GM23338 (cell line): Measurements from ENCODE around the gene C3orf70. TPM values are rescaled to one million over a fixed set of nuclear protein-coding genes. Genes with fewer than 3 reads are reported as not detected.

Experiments
- ATAC-seq: fragments of 200-7000 bp; cut with Tn5 transposase; 3 replicates; pipeline ENCODE4 v1.9.1; 2020
- DNase-seq: peaks from one replicate; pipeline ENCODE4 v3.0.0-alpha.2; 2015; ENCODE audit warnings: low spot score
- H2AFZ ChIP-seq: fragments of 200-600 bp; sonication (generic); 2 replicates; pipeline ENCODE4 v1.8.0; 2016; ENCODE audit warnings: antibody characterized with exemption, mild to moderate bottlenecking, moderate library complexity
- H3F3A ChIP-seq: fragments of 200-600 bp; sonication (generic); replicated peaks from 2 replicates; pipeline ENCODE4 v1.8.0; 2017; ENCODE audit warnings: antibody characterized with exemption, mixed run types, low read depth
- H3K27ac ChIP-seq: fragments of 200-600 bp; sonication (generic); 2 replicates; pipeline ENCODE4 v1.6.1; 2016; ENCODE audit warnings: low read depth
- H3K27me3 ChIP-seq: fragments of 200-600 bp; sonication (generic); 2 replicates; pipeline ENCODE4 v1.8.0; 2016; ENCODE audit warnings: mild to moderate bottlenecking, mixed run types, moderate library complexity; ENCODE audit not compliant: insufficient read depth
- H3K36me3 ChIP-seq: fragments of 200-600 bp; sonication (generic); 2 replicates; pipeline ENCODE4 v1.8.0; 2016; ENCODE audit warnings: mild to moderate bottlenecking; ENCODE audit not compliant: insufficient read depth
- H3K4me1 ChIP-seq: fragments of 200-600 bp; sonication (generic); 2 replicates; pipeline ENCODE4 v1.8.0; 2016; ENCODE audit warnings: mild to moderate bottlenecking, moderate library complexity; ENCODE audit not compliant: insufficient read depth
- H3K4me2 ChIP-seq: fragments of 200-600 bp; sonication (generic); 2 replicates; pipeline ENCODE4 v1.7.1; 2017; ENCODE audit warnings: mixed run types
- H3K4me3 ChIP-seq: fragments of 200-600 bp; sonication (generic); 2 replicates; pipeline ENCODE4 v1.6.1; 2016; ENCODE audit warnings: mixed run types
- H3K79me2 ChIP-seq: fragments of 200-600 bp; sonication (generic); replicated peaks from 2 replicates; pipeline ENCODE4 v1.8.0; 2017; ENCODE audit warnings: mild to moderate bottlenecking; ENCODE audit not compliant: insufficient read depth
- H3K9me2 ChIP-seq: fragments of 200-600 bp; sonication (generic); 2 replicates; pipeline ENCODE4 v1.8.0; 2017; ENCODE audit not compliant: insufficient read depth
- H4K20me1 ChIP-seq: fragments of 200-600 bp; sonication (generic); replicated peaks from 2 replicates; pipeline ENCODE4 v1.8.0; 2017; ENCODE audit warnings: mild to moderate bottlenecking; ENCODE audit not compliant: insufficient read depth
- H3K27ac Mint-ChIP-seq: 2 replicates; pipeline ENCODE4 v1.8.0; 2020; ENCODE audit warnings: inconsistent platforms, mild to moderate bottlenecking, moderate library complexity, mixed read lengths
- H3K27me3 Mint-ChIP-seq: 3 replicates; pipeline ENCODE4 v1.8.0; 2022; ENCODE audit warnings: low read depth, mild to moderate bottlenecking, moderate library complexity, mixed read lengths, inconsistent platforms; ENCODE audit not compliant: insufficient read depth, poor library complexity
- H3K36me3 Mint-ChIP-seq: 3 replicates; pipeline ENCODE4 v1.8.0; 2021; ENCODE audit warnings: low read depth, mild to moderate bottlenecking, inconsistent platforms, moderate library complexity, mixed read lengths
- H3K4me1 Mint-ChIP-seq: 3 replicates; pipeline ENCODE4 v1.8.0; 2020; ENCODE audit warnings: mild to moderate bottlenecking, inconsistent platforms, mixed read lengths
- H3K4me3 Mint-ChIP-seq: 3 replicates; pipeline ENCODE4 v1.8.0; 2021; ENCODE audit warnings: moderate library complexity, mild to moderate bottlenecking, inconsistent platforms, mixed read lengths
- H3K9me3 Mint-ChIP-seq: 3 replicates; pipeline ENCODE4 v1.8.0; 2020; ENCODE audit warnings: moderate library complexity, mild to moderate bottlenecking, inconsistent platforms, mixed read lengths
- CREB1 ChIP-seq: fragments of 250-450 bp; sonication (Bioruptor Pico); IDR thresholded peaks from 2 replicates; pipeline ENCODE4 v1.5.0; 2020; ENCODE audit warnings: low read depth, mild to moderate bottlenecking, moderate library complexity
- CTCF ChIP-seq, 2 experiments: fragments of 200-600 bp in 1 of 2; sonication (generic) in 1 of 2; conservative IDR thresholded peaks; 2 replicates each; pipeline versions ENCODE4 v1.5.1 to v1.6.1; 2016 to 2017; ENCODE audit warnings: antibody characterized with exemption in 2 of 2, low read depth in 2 of 2, mild to moderate bottlenecking in 2 of 2, moderate library complexity in 1 of 2
- ETS1 ChIP-seq: IDR thresholded peaks from 2 replicates; pipeline ENCODE4 v1.6.1; 2016; ENCODE audit warnings: antibody characterized with exemption
- EZH2 ChIP-seq: fragments of 200-600 bp; sonication (generic); IDR thresholded peaks from one replicate; pipeline ENCODE4 v1.8.0; 2017; ENCODE audit warnings: antibody characterized with exemption, mild to moderate bottlenecking, low read depth; ENCODE audit not compliant: unreplicated experiment
- EZH2phosphoT487 ChIP-seq: fragments of 200-600 bp; sonication (generic); IDR thresholded peaks from one replicate; pipeline ENCODE4 v1.8.1; 2018; ENCODE audit warnings: antibody characterized with exemption; ENCODE audit not compliant: unreplicated experiment
- JUNB ChIP-seq: IDR thresholded peaks from one replicate; pipeline ENCODE4 v1.6.1; 2016; ENCODE audit warnings: antibody characterized with exemption; ENCODE audit not compliant: unreplicated experiment
- NANOG ChIP-seq: IDR thresholded peaks from 2 replicates; pipeline ENCODE4 v1.6.1; 2016; ENCODE audit warnings: antibody characterized with exemption, borderline replicate concordance
- POLR2AphosphoS5 ChIP-seq: IDR thresholded peaks from 2 replicates; pipeline ENCODE4 v1.6.1; 2016; ENCODE audit warnings: antibody characterized with exemption, low read depth
- REST ChIP-seq: IDR thresholded peaks from one replicate; pipeline ENCODE4 v1.6.1; 2018; ENCODE audit warnings: antibody characterized with exemption; ENCODE audit not compliant: unreplicated experiment
- STAT1 ChIP-seq: IDR thresholded peaks from one replicate; pipeline ENCODE4 v1.6.1; 2016; ENCODE audit warnings: antibody characterized with exemption; ENCODE audit not compliant: unreplicated experiment
- ZNF114 ChIP-seq: fragments of 250-450 bp; sonication (Bioruptor Pico); IDR thresholded peaks from 2 replicates; pipeline ENCODE4 v1.5.0; 2020; ENCODE audit warnings: mild to moderate bottlenecking, moderate library complexity
- ZNF331 ChIP-seq: fragments of 250-450 bp; sonication (Bioruptor Pico); IDR thresholded peaks from 2 replicates; pipeline ENCODE4 v1.5.0; 2020; ENCODE audit warnings: low read depth, mild to moderate bottlenecking, moderate library complexity
- ZNF462 ChIP-seq: fragments of 250-450 bp; sonication (Bioruptor Pico); IDR thresholded peaks from 2 replicates; pipeline ENCODE4 v1.5.0; 2020; ENCODE audit warnings: mild to moderate bottlenecking, moderate library complexity
- polyA plus RNA-seq: library from polyadenylated mRNA; unstranded; fragments of >200 nt; fragmentation: Nextera tagmentation; extraction: Ambion mirVana; gene quantifications from 2 replicates; pipeline ENCODE4 v1.2.1, GENCODE V29; 2016
- total RNA-seq: library from RNA; depleted of rRNA; stranded (reverse); fragments of >200 nt; shearing (Covaris generic); gene quantifications from 2 replicates; pipeline ENCODE4 v1.2.3, GENCODE V29; 2014

C3orf70 gene
- total and polyA plus RNA-seq, 2 experiments from 2014 or later = 0.45 to 1.5 TPM

GRCh38 chr3:185134509-185134908, 18.4 kb downstream of the C3orf70 start:
- ATAC-seq (no peak), DNase-seq (no peak)
- H3K79me2 ChIP-seq = no peaks in the 10 kb centered on the region
- no peaks in the 10 kb centered on the region for H3K9me3 Mint-ChIP-seq
- H3K36me3 ChIP-seq = no peaks in the 10 kb centered on the region
- H3K27me3 Mint-ChIP-seq = no peaks in the 10 kb centered on the region
- no peaks in the 10 kb centered on the region for H3K9me2 ChIP-seq
- no peaks in the 10 kb centered on the region for H4K20me1 ChIP-seq
- H3K4me1 Mint-ChIP-seq = no peaks in the 10 kb centered on the region
- no peak overlapping the region for H3K4me3 Mint-ChIP-seq
- TF ChIP-seq ZNF331 (CRISPR knock-in tag) = no peak
- TF ChIP-seq REST = no peak
- TF ChIP-seq CREB1 (CRISPR knock-in tag) = no peak
- no peak for TF ChIP-seq ZNF462 (CRISPR knock-in tag)
- no peak for TF ChIP-seq CTCF (conservative IDR thresholded peaks at IDR 0.05; ENCODE audit: low read depth in 2 of 2)
- no peak for TF ChIP-seq POLR2AphosphoS5
- TF ChIP-seq ETS1 = no peak
- no peak for TF ChIP-seq JUNB
- no peak for TF ChIP-seq ZNF114 (CRISPR knock-in tag)
- no peak for TF ChIP-seq NANOG
- no peak for TF ChIP-seq EZH2
- TF ChIP-seq STAT1 = no peak
- no peak for TF ChIP-seq EZH2phosphoT487
- no peak overlapping the region for H2AFZ ChIP-seq
- H3K4me1 ChIP-seq = no peaks in the 10 kb centered on the region
- H3K27ac ChIP-seq = no peak overlapping the region
- no peaks in the 10 kb centered on the region for H3K36me3 Mint-ChIP-seq
- no peak overlapping the region for H3K27ac Mint-ChIP-seq
- no peaks in the 10 kb centered on the region for H3K27me3 ChIP-seq
- no peak overlapping the region for H3K4me2 ChIP-seq
- H3F3A ChIP-seq = no peaks in the 10 kb centered on the region
- H3K4me3 ChIP-seq = no peak overlapping the region
